HG03439 (cell line): ENCODE data around the gene EXOC2.
"Not testable (repeated sequence)": the region's sequence is repeated elsewhere in the genome, so short reads cannot be mapped to it uniquely, and the experiment has no call there.

ENCODE experiments used
- ATAC-seq: cut with Tn5 transposase; IDR thresholded peaks from one replicate; pipeline ENCODE4 v1.9.1; 2021; ENCODE audit warnings: mild to moderate bottlenecking, moderate library complexity; ENCODE audit not compliant: unreplicated experiment

EXOC2 gene

GRCh38 chr6:593139-593906 is 99.6 kb downstream of the EXOC2 start:
- no peak for ATAC-seq

- ATAC-seq = no peak
Observed at GRCh38 chr6:589090-589489, 103.8 kb downstream of the EXOC2 start.

- ATAC-seq = no peak
Observed at GRCh38 chr6:586553-586952, 106.4 kb downstream of the EXOC2 start.

DNA sequence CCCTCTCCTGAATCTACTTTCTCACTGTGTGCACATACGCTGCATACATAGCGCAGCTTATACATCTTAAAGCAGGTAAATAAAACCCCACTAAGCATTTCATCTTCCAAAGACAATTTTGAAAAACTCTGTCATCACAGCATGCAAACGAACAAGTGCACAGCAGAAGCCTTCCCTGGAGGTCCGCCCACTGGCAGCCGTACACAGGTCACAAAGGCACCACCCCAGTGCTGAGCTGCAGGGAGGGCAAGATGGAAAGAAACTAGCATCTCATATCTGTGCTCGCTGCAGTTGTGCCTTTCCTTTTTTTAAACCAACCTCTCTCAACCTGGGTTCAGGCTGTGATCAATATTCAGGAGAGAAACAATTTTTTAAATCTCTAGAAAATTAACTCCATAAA is 109.3 kb downstream of the EXOC2 start:
- no peak for ATAC-seq

DNA sequence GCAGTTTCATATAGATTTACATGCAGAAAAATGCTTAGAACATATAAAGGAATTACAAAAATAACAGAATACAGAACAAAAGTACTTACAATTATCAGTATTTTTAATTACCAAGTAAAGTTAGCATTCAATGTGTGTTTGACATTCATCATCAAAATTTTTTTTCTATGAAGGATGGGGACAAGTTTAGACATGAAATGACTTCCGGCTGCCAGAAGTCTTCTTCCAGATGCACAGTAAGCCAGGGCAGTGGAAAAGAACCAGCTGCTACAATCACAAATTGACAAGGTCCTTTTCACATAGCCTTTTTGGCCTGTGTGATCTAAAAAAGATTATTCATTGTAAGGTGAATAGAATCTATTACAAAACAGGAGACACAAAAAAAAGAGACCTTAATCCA is 109.8 kb downstream of the EXOC2 start:
- no peak for ATAC-seq

GRCh38 chr6:582370-582769 is 110.6 kb downstream of the EXOC2 start:
- ATAC-seq = no peak

- no peak for ATAC-seq
Observed at GRCh38 chr6:579339-579738, 113.6 kb downstream of the EXOC2 start.

DNA sequence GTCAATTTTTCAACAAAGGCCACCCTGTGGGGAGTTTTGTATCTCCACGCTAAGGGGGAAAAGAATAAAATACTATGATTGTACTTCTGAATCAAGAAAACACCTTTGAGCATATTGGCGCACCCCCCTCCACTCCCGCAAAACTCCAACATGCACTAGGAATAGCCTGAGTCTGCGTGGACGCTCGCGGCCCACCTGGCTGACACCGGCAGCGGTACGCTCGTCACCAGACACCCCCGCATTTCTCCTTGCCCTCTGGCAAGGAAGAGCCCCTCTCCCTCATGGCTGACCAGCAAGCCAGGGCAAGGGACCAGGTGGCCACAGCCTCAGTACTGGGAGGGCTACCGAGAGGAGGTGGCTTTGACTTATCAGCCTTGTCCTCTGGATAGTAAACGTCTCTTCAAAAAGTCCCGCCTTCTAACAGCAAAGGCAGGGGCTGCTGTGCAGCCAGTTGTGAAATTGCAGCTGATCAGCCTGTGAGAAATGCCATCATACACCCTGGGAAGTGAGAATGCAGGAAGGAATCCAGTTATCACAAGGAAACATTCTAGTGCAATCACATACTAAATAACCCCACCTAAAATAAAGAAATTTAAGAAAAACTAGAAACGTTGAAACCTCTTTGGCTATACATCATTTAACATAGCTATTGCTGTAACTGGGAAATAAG is 120.2 kb downstream of the EXOC2 start:
- no peak for ATAC-seq

GRCh38 chr6:571892-572291 is 121.0 kb downstream of the EXOC2 start:
- no peak for ATAC-seq

GRCh38 chr6:570825-571224 is 122.1 kb downstream of the EXOC2 start:
- ATAC-seq = no peak

DNA sequence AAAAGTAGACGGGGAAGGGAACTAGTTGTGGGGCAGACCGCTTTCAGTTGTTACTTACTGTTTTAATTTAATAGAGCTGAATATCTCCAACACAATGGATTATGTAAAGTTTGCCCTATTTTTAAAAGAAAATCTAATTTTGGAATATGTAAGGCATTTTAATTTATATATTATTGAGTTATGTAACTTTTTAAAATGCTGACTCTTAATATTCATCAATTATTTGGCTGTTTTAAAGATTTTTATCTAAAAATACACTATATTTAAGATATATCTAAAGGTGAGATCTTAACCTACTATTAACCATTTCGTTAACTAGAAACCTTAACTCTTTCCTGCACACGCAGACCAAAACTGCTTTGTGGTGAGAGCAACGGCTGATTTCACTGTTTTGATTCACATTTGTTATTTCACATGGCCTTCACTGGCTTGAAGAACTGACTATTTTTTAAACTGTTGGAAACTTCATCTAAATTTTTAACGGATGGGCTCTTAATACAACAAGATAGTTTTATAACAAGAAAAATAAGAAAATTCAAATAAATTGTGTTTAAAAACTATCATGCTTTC is 123.9 kb downstream of the EXOC2 start:
- ATAC-seq = no peak

DNA sequence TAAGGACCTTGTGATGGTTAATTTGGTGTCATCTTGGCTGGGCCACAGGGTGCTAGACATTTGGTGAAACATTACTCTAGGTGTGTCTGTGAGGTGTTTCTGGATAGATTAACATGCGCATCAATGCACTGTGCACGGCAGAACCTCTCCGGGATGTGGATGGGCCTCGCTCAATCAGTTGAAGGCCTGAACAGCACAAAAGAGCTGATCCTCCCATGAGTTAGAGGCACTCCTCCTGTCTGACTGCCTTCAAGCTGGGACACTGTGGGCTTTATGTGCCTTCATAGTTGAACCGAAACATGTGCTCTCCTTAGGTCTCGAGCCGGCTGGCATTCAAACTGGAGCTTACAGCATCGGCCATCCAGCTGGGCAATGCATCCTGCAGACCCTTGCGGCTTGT is 124.9 kb downstream of the EXOC2 start:
- no peak for ATAC-seq

- ATAC-seq = no peak
Observed at GRCh38 chr6:563863-564262, 129.1 kb downstream of the EXOC2 start.

- no peak for ATAC-seq
Observed at GRCh38 chr6:562052-562676, 130.8 kb downstream of the EXOC2 start.

DNA sequence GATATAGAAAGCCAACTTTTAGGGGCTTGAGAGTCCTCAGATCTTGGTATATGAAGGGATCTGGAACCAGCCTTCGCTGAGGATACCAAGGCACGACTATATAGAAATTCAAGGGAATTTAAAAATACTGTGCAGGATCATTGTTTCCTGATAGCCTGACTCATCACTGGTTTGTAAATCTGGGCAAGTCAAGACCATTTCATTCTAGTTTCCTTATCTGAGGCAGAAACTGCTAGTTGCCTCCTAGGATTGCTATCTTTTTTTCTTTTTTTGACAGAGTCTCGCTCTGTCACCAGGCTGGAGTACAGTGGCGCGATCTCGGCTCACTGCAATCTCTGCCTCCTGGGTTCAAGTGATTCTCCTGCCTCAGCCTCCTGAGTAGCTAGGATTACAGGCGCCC is 131.6 kb downstream of the EXOC2 start:
- not testable (repeated sequence) for ATAC-seq

- ATAC-seq = no peak
Observed at GRCh38 chr6:558959-559358, 134.0 kb downstream of the EXOC2 start.

DNA sequence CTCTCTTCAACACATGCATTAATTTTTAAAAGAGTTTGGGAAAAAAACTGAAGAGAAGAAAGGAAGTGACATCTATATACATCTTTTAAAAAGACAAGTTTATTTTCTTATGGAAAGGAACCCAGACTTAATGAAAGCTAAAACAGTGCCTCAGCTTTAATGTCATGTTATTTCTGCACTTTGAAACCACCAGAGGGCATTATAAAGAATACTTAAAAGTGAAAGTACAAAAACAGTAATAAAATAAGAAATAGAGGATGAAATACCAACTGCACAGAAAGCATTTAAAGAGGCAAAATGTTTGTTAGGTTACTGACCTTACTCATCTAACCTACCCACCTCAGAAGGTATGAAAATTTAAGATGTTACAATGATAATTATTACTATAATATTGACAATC is 134.8 kb downstream of the EXOC2 start:
- no peak for ATAC-seq

- no peak for ATAC-seq
Observed at GRCh38 chr6:551829-552350, 141.0 kb downstream of the EXOC2 start.

DNA sequence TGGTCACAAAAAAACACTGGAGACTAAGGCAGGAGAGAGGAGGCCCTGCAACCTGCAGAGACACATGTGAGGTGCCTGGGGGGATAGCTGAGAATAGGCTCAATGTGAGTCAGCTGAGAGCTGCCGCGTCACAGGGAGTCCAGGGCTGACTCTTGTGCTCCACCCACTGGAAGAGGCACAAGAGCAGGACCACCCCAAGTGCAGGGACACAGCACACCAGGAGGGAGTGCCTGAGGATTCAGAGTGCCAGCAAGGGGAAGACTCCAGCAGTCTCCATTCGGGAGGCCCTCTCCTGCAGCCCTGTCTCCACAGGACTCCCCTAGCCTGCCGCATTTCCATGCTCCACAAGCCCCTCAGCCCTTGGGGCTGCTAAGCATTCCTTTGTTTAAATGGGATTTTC is 141.5 kb downstream of the EXOC2 start:
- no peak for ATAC-seq

- ATAC-seq = no peak
Observed at GRCh38 chr6:549906-550305, 143.0 kb downstream of the EXOC2 start.

DNA sequence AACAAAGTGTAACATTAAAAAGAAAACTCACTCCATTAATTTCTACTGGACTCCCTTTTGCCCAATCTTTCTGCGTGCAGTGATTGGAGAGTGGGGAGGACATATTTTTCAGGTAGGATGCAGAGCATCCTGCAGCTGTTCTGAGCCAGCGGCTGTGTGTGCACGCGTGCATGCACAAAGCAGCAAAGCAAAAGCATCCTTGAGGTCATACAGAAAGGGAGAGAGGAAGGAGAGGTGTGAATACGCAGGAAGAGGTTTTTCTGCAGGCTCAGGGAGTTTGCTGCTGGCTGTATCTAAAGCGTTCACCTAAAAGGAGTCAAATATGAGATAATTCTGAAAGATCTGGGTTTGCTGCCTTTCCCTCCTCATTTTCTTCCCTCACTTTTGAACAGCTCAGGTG is 144.4 kb downstream of the EXOC2 start:
- ATAC-seq = no peak

GRCh38 chr6:548091-548490 is 144.8 kb downstream of the EXOC2 start:
- no peak for ATAC-seq
